ENCODE measurements around the gene ZNF662. TPM values are rescaled to one million over a fixed set of nuclear protein-coding genes. Genes with fewer than 3 reads are reported as not detected.

The ZNF662 gene
- total RNA-seq, 1 donor from 2014 or later, result 1.4 TPM

- Mint-ChIP-seq H3K36me3 (ENCODE audit: low read depth, unreplicated experiment) (peaks cover 28% of the 10 kb centered on the region), H3K9me3 (ENCODE audit: unreplicated experiment) (peaks cover 21% of the 10 kb centered on the region), H3K4me3 (ENCODE audit: unreplicated experiment) (no peak overlapping the region), H3K27me3 (ENCODE audit: unreplicated experiment) (no peaks in the 10 kb centered on the region), H3K4me1 (ENCODE audit: unreplicated experiment) (no peaks in the 10 kb centered on the region), H3K27ac (ENCODE audit: unreplicated experiment) (no peak overlapping the region)
- no peak for TF ChIP-seq CTCF (IDR thresholded peaks at IDR 0.05; ENCODE audit: unreplicated experiment)
- no peak for DNase-seq (ENCODE audit: low spot score)
These were observed 9.0 kb downstream of the ZNF662 start for GRCh38 chr3:42914771-42915515.

GRCh38 chr3:42923606-42924005 lies 17.7 kb downstream of the ZNF662 start:
- Mint-ChIP-seq H3K27ac (ENCODE audit: unreplicated experiment) (no peak overlapping the region), H3K36me3 (ENCODE audit: low read depth, unreplicated experiment) (no peaks in the 10 kb centered on the region), H3K27me3 (ENCODE audit: unreplicated experiment) (peaks cover 7% of the 10 kb centered on the region), H3K4me1 (ENCODE audit: unreplicated experiment) (no peaks in the 10 kb centered on the region), H3K9me3 (ENCODE audit: unreplicated experiment) (no peaks in the 10 kb centered on the region), H3K4me3 (ENCODE audit: unreplicated experiment) (no peak overlapping the region)
- no peak for DNase-seq (ENCODE audit: low spot score)
- no peak for TF ChIP-seq CTCF (IDR thresholded peaks at IDR 0.05; ENCODE audit: unreplicated experiment)

- no peak for DNase-seq (ENCODE audit: low spot score)
- H3K36me3 Mint-ChIP-seq (ENCODE audit: low read depth, unreplicated experiment), result no peaks in the 10 kb centered on the region
- no peak overlapping the region for H3K4me3 Mint-ChIP-seq (ENCODE audit: unreplicated experiment)
- no peak for TF ChIP-seq CTCF (IDR thresholded peaks at IDR 0.05; ENCODE audit: unreplicated experiment)
- peak overlapping the region; percentile 2 for H3K27ac Mint-ChIP-seq (ENCODE audit: unreplicated experiment)
- no peaks in the 10 kb centered on the region for H3K9me3 Mint-ChIP-seq (ENCODE audit: unreplicated experiment)
- H3K4me1 Mint-ChIP-seq (ENCODE audit: unreplicated experiment), result no peaks in the 10 kb centered on the region
- H3K27me3 Mint-ChIP-seq (ENCODE audit: unreplicated experiment), result peaks cover 8% of the 10 kb centered on the region
These were observed 20.4 kb downstream of the ZNF662 start for GRCh38 chr3:42926310-42926709.

- Mint-ChIP-seq H3K27me3 (ENCODE audit: unreplicated experiment) (no peaks in the 10 kb centered on the region), H3K27ac (ENCODE audit: unreplicated experiment) (no peak overlapping the region), H3K4me1 (ENCODE audit: unreplicated experiment) (no peaks in the 10 kb centered on the region)
These were observed 28.2 kb downstream of the ZNF662 start for GRCh38 chr3:42934111-42934510.

More at GRCh38 chr3:42934111-42934510, 28.2 kb downstream of the ZNF662 start:
- DNase-seq (ENCODE audit: low spot score), result no peak
- no peak for TF ChIP-seq CTCF (IDR thresholded peaks at IDR 0.05; ENCODE audit: unreplicated experiment)
- Mint-ChIP-seq H3K4me3 (ENCODE audit: unreplicated experiment) (no peak overlapping the region), H3K9me3 (ENCODE audit: unreplicated experiment) (no peaks in the 10 kb centered on the region), H3K36me3 (ENCODE audit: low read depth, unreplicated experiment) (no peaks in the 10 kb centered on the region)
